A673 (cell line): ENCODE data around the gene MRPS17.

Experiments used
- EZH2 ChIP-seq: fragments of 200-600 bp; sonication (generic); IDR thresholded peaks from 2 replicates; pipeline ENCODE4 v1.6.1; 2017; ENCODE audit warnings: borderline replicate concordance, low read depth, mild to moderate bottlenecking, mixed read lengths, antibody characterized with exemption, low read length; ENCODE audit not compliant: poor library complexity, severe bottlenecking
- TF ChIP-seq, protein P1 (sequence below): fragments of 300-800, 200-600 bp; sonication (generic); conservative IDR thresholded peaks from 2 replicates; pipeline ENCODE4 v1.5.1; 2017; ENCODE audit warnings: low read depth, mild to moderate bottlenecking, antibody characterized with exemption, low read length, moderate library complexity, mixed read lengths

DNA sequence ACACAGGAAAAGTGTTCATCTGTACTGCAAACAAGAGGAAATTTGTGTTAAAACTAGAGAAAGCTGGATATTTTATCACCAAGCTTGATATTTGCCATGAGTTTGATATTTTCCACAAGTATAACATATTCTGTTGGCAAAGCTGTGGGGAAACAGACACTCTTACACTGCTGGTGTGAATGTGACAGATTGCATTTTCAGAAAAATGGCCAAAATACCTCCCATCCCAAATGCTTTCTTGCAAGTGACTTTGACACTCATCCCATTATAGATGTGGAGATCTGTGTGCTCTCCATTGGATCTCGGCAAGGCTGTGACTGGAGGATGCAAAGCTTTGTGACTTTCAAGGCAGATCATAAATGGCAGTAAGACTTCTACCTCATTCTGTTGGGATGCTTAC, 33.9 kb upstream of the MRPS17 start:
- TF ChIP-seq, protein P1, sequence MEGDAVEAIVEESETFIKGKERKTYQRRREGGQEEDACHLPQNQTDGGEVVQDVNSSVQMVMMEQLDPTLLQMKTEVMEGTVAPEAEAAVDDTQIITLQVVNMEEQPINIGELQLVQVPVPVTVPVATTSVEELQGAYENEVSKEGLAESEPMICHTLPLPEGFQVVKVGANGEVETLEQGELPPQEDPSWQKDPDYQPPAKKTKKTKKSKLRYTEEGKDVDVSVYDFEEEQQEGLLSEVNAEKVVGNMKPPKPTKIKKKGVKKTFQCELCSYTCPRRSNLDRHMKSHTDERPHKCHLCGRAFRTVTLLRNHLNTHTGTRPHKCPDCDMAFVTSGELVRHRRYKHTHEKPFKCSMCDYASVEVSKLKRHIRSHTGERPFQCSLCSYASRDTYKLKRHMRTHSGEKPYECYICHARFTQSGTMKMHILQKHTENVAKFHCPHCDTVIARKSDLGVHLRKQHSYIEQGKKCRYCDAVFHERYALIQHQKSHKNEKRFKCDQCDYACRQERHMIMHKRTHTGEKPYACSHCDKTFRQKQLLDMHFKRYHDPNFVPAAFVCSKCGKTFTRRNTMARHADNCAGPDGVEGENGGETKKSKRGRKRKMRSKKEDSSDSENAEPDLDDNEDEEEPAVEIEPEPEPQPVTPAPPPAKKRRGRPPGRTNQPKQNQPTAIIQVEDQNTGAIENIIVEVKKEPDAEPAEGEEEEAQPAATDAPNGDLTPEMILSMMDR = no peak
- TF ChIP-seq EZH2 = no peak
